Suprapubic skin (tissue), 4 donors: Measurements from ENCODE around the gene TRIO. TPM values are rescaled to one million over a fixed set of nuclear protein-coding genes. Genes with fewer than 3 reads are reported as not detected.
A peak's percentile ranks its signal among the peaks of the same experiment; 100 is the strongest.

ENCODE experiments used
- DNase-seq, 2 donors: peaks; one replicate each; pipeline ENCODE4 v3.0.0-alpha.2; 2019; ENCODE audit warnings: low spot score in 2 of 2
- H3K27ac ChIP-seq: fragments of 200-600 bp; sonication (generic); one replicate; pipeline ENCODE4 v1.5.1; 2019
- H3K27me3 ChIP-seq: fragments of 200-600 bp; sonication (generic); one replicate; pipeline ENCODE4 v1.5.1; 2019
- H3K36me3 ChIP-seq: fragments of 200-600 bp; sonication (generic); one replicate; pipeline ENCODE4 v1.5.1; 2019
- H3K4me1 ChIP-seq: fragments of 200-600 bp; sonication (generic); one replicate; pipeline ENCODE4 v1.5.1; 2019
- H3K4me3 ChIP-seq: fragments of 200-600 bp; sonication (generic); one replicate; pipeline ENCODE4 v1.5.1; 2019; ENCODE audit warnings: mild to moderate bottlenecking
- H3K9me3 ChIP-seq: fragments of 200-600 bp; sonication (generic); one replicate; pipeline ENCODE4 v1.5.1; 2019
- CTCF ChIP-seq, 2 donors: fragments of 200-600 bp in 1 of 2; fragments of 450-650 bp in 1 of 2; sonication (generic) in 1 of 2; IDR thresholded peaks; one replicate each; pipeline ENCODE4 v1.5.1; 2016 to 2019; ENCODE audit warnings: antibody characterized with exemption in 2 of 2, mild to moderate bottlenecking in 1 of 2, moderate library complexity in 1 of 2
- EP300 ChIP-seq: sonication (generic); formaldehyde crosslinking; IDR thresholded peaks from one replicate; pipeline ENCODE4 v1.6.1; 2017; ENCODE audit warnings: antibody characterized with exemption
- POLR2A ChIP-seq, 2 donors: fragments of 450-650 bp; IDR thresholded peaks; one replicate each; pipeline ENCODE4 v1.6.1; 2017; ENCODE audit warnings: antibody characterized with exemption in 2 of 2, mild to moderate bottlenecking in 2 of 2, moderate library complexity in 2 of 2
- POLR2AphosphoS5 ChIP-seq, 3 donors: sonication (generic); formaldehyde crosslinking; IDR thresholded peaks; one replicate each; pipeline ENCODE4 v1.6.1; 2017; ENCODE audit warnings: antibody characterized with exemption in 3 of 3
- WGBS: methylation state at CpG from one replicate; pipeline ENCODE4 v1.1.5; 2018; 5-methylcytosine and 5-hydroxymethylcytosine counted together
- total RNA-seq, 4 donors: library from RNA; depleted of rRNA; stranded (reverse); fragments of >200 nt; gene quantifications; one replicate each; pipeline ENCODE4 v1.1.0, GENCODE V29; 2016

TRIO gene
- total RNA-seq, 4 donors from 2014 or later: 62.7 to 159 (median 70.4) TPM

DNA sequence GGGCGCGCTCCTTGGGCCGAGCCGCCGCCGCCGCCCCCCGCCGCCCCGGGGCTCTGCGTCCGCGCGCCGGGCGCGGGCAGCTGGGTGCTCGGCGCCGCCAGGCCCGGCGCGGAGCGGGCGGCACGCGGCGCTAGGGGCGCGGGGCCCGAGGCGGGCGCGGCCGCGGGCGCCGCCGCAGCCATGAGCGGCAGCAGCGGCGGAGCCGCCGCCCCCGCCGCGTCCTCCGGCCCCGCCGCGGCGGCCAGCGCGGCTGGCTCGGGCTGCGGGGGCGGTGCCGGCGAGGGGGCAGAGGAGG is 351 bp downstream of the TRIO start:
- TF ChIP-seq CTCF (IDR thresholded peaks at IDR 0.05) (no peak), POLR2A (IDR thresholded peaks at IDR 0.05) (no peak), POLR2AphosphoS5 (IDR thresholded peaks at IDR 0.05) (no peak), EP300 (no peak)
- WGBS: no CpG with 5 or more reads among the region's 59 CpGs

DNA sequence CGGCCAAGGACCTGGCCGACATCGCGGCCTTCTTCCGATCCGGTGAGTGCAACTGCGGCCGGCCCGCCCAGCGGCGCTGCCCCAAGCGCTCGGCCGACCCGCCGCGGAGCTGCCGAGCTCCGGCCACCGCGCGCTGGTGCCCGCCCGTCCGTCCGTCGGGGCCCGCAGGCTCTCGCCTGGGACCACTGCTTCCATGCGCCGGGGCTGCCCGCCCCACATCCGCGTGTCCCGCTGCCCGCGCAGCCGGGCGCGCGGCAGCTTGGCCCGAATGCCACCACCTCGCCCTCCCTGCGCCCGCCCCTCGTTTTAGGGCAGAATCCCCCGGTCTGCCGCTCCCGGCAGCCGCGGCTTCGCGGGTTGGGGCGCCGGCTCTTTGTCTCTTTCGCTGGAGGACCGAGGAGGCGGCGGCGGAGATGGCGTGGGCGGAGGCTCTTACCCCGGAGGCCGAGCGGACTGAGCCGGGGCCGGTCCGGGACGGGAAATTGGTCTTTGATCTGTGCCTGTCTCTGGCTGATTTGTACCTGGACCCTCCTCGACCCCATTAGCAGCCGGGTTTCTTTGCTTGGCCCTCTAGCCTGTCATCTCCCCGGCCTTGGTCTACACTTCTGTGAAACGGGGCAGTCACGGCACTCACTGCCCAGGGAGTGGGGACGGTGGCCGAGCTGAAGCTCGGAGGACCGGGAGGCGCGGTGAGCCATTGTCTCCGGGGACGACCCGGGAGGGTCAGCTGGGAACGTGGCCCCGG is 871 bp downstream of the TRIO start:
- Histone ChIP-seq H3K36me3 (no peaks in the 10 kb centered on the region), H3K9me3 (no peaks in the 10 kb centered on the region), H3K4me1 (peaks cover 44% of the 10 kb centered on the region), H3K27me3 (no peaks in the 10 kb centered on the region), H3K4me3 (peak overlapping the region; percentile 76), H3K27ac (peak overlapping the region; percentile 87)
- WGBS: 0% methylated on average over 21 of the region's 85 CpGs
- DNase-seq: peak; percentile 68 to 83
- TF ChIP-seq POLR2A (IDR thresholded peaks at IDR 0.05): no peak
- no peak for TF ChIP-seq POLR2AphosphoS5 (IDR thresholded peaks at IDR 0.05)
- TF ChIP-seq EP300: no peak
- no peak for TF ChIP-seq CTCF (IDR thresholded peaks at IDR 0.05)

More for the DNA sequence above, 351 bp downstream of the TRIO start:
- Histone ChIP-seq H3K9me3 (no peaks in the 10 kb centered on the region), H3K36me3 (no peaks in the 10 kb centered on the region), H3K27me3 (no peaks in the 10 kb centered on the region), H3K4me1 (peaks cover 41% of the 10 kb centered on the region), H3K27ac (peak overlapping the region; percentile 94), H3K4me3 (peak overlapping the region; percentile 76)
- no peak for DNase-seq

DNA sequence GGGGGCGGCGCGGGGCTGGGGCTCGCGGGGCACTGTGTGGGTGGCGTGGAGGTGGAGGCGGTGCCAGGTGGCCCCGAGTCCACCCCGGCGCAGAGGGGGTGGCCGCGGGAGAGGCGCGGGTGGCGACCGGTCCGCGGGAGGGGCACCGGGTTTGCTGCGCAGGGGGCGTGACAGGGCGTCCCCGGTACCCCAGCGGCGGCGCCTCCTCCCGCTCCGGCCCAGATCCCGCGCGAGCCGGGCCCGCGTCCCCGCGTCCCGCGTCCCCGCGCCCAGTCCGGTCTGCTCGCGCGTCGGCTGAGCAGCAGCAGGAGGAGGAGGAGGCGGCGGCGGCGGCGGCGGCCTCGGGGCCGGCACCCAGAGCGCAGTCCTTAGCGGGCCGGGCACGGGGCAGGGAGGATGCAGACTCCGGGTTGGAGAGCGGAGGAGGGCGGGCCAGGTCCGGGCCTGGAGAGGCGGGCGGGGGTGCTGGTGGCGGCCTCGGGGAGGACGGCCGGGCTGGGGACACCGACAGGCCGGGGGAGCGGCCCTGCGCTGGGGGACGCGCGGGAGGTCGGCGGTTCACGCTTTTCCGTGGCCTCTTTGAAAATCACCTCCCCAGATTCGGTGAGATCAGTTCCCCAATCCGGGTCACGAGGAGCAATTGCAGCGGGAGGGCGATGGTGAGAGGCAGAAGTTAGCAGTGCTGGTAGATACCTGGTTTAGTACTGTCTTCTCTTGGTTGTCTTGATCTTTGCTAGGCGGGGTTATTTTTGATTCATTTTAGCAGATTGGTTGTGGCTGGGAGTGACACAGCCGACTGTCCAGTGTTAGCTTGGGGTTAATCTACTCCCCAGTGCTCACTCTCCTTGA is 1.7 kb downstream of the TRIO start:
- peak overlapping the region; percentile 76 for H3K4me3 ChIP-seq
- no peaks in the 10 kb centered on the region for H3K27me3 ChIP-seq
- peak overlapping the region; percentile 87 for H3K27ac ChIP-seq
- peak in 1 of 2 donors; percentile 80 for DNase-seq
- H3K36me3 ChIP-seq: no peaks in the 10 kb centered on the region
- H3K9me3 ChIP-seq: no peaks in the 10 kb centered on the region
- 2% methylated on average over 9 of the region's 85 CpGs for WGBS
- no peak for TF ChIP-seq EP300
- no peak for TF ChIP-seq CTCF (IDR thresholded peaks at IDR 0.05)
- no peak for TF ChIP-seq POLR2AphosphoS5 (IDR thresholded peaks at IDR 0.05)
- TF ChIP-seq POLR2A (IDR thresholded peaks at IDR 0.05): no peak
- H3K4me1 ChIP-seq: peaks cover 52% of the 10 kb centered on the region

DNA sequence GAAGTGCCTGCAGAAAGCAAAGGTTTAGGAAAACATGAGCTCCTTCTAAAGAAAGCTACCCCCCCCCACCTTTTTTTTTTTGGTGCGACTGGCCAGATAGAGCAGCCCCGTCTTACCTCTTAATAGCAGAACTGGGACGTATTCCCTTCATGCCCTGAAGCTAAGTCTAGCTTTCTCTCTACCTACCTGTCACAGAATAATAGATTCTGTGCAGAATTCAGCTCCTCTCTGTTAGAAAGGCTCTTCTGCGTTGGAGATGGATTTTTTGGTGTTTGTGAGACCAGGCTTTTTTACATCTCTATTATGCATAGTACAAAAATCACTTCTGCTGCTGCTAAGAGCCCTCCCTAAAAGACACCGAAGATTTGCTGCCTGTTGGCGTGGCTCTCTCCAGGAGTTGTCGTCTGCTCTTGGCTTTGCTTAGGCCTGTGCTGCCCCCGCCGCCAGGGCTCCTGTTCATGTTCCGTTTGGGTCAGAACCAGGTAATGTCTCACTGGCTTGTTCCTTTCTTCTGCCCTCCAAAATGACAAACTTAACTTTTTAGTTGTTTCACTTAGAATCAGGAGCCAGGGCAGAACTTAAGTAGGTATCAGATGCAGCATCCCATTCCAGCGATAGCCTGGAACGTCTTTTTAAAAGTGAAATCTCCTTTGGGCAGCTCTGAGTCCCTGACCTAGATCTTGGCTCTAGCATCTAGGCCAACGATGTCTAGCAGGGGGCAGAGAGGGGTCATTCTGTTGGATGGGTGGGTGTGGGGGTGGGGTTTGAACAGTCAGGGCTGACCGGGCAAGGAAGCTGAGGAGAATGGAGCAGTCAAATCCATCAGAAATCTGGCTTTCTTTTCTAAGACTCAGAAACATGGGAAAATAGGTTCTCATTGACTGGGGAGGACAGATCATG is 2.5 kb downstream of the TRIO start:
- peak overlapping the region; percentile 76 for H3K4me3 ChIP-seq
- H3K27me3 ChIP-seq: no peaks in the 10 kb centered on the region
- DNase-seq: no peak
- 24% methylated on average over 14 of the region's 14 CpGs for WGBS
- H3K9me3 ChIP-seq: no peaks in the 10 kb centered on the region
- TF ChIP-seq CTCF (IDR thresholded peaks at IDR 0.05) (no peak), EP300 (no peak), POLR2AphosphoS5 (IDR thresholded peaks at IDR 0.05) (no peak), POLR2A (IDR thresholded peaks at IDR 0.05) (no peak)
- peak overlapping the region; percentile 87 for H3K27ac ChIP-seq
- no peaks in the 10 kb centered on the region for H3K36me3 ChIP-seq
- H3K4me1 ChIP-seq: peaks cover 53% of the 10 kb centered on the region
